GM12892 (cell line): ENCODE data around the gene JAG2.

ENCODE experiments used
- POLR2A ChIP-seq: IDR thresholded peaks from 2 replicates; pipeline ENCODE4 v1.6.1; 2011; ENCODE audit warnings: low read depth, low read length, control low read depth
- TAF1 ChIP-seq: IDR thresholded peaks from 2 replicates; pipeline ENCODE4 v1.6.1; 2011; ENCODE audit warnings: low read depth, mild to moderate bottlenecking, control low read depth, low read length, borderline replicate concordance

- no peak for TF ChIP-seq POLR2A
- TF ChIP-seq TAF1: no peak
Observed at GRCh38 chr14:105136401-105137322, 31.9 kb downstream of the JAG2 start.
